Stimulated activated naive B cell treated with anti-CD40 and anti-IgM and Interleukin-4, amounts not matched to agents 10 μg/mL and 1 μg/mL and 100 μg/mL, for 72 hours (primary cell): ENCODE results near the gene TBX15.
"Not testable (repeated sequence)": the region's sequence is repeated elsewhere in the genome, so short reads cannot be mapped to it uniquely, and the experiment has no call there.

Source experiments
- ATAC-seq, 2 donors: fragments of 150-1000 bp; cut with Tn5 transposase; replicated peaks; 2 replicates each; pipeline ENCODE4 v1.10.0; 2021; ENCODE audit warnings: moderate library complexity in 1 of 2
- DNase-seq: peaks from one replicate; pipeline ENCODE4 v3.0.0; 2021
- H3K27ac Mint-ChIP-seq: one replicate; pipeline ENCODE4 v1.8.0; 2022; ENCODE audit warnings: mild to moderate bottlenecking, mixed read lengths
- H3K27me3 Mint-ChIP-seq, 2 donors: one replicate each; pipeline ENCODE4 v1.8.0; 2022; ENCODE audit warnings: mixed read lengths in 2 of 2
- H3K36me3 Mint-ChIP-seq, 2 donors: one replicate each; pipeline ENCODE4 v1.8.0; 2022; ENCODE audit warnings: mixed read lengths in 2 of 2, mild to moderate bottlenecking in 1 of 2
- H3K4me1 Mint-ChIP-seq, 2 donors: one replicate each; pipeline ENCODE4 v1.8.0; 2022; ENCODE audit warnings: mixed read lengths in 2 of 2, mild to moderate bottlenecking in 1 of 2
- H3K4me3 Mint-ChIP-seq, 2 donors: one replicate each; pipeline ENCODE4 v1.8.0; 2022; ENCODE audit warnings: mild to moderate bottlenecking in 2 of 2, mixed read lengths in 2 of 2, moderate library complexity in 1 of 2
- H3K9me3 Mint-ChIP-seq, 2 donors: one replicate each; pipeline ENCODE4 v1.8.0; 2022; ENCODE audit warnings: mixed read lengths in 2 of 2, mild to moderate bottlenecking in 1 of 2

The TBX15 gene

DNA sequence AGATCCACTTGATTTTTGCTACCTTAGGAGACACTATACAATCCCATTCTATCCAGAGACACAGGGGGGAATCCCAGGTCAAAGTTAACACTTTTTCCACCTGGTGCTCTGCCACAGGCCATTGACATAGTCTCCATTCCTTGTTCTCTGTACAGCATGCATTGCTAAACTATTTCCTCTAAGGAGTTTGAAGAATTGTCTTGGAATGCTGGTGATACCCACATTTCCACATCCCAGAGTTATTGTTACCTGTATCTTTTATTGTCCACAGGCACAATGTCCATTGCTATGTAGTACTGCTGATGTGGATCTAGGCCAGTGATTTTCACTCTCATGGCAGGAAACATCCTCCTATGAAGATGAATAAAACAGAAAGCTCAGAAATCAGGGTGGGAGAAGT, 61.9 kb downstream of the TBX15 start:
- H3K4me1 Mint-ChIP-seq = no peaks in the 10 kb centered on the region
- ATAC-seq (no peak), DNase-seq (no peak)
- peaks cover 0 to 7% of the 10 kb centered on the region in 2 donors for H3K27me3 Mint-ChIP-seq
- no peak overlapping the region for H3K4me3 Mint-ChIP-seq
- peaks cover 0 to 4% of the 10 kb centered on the region in 2 donors for H3K9me3 Mint-ChIP-seq
- no peak overlapping the region for H3K27ac Mint-ChIP-seq
- no peaks in the 10 kb centered on the region for H3K36me3 Mint-ChIP-seq

GRCh38 chr1:118925651-118926050, 62.5 kb downstream of the TBX15 start:
- no peak overlapping the region for H3K27ac Mint-ChIP-seq
- H3K9me3 Mint-ChIP-seq = peaks cover 0 to 4% of the 10 kb centered on the region in 2 donors
- no peak overlapping the region for H3K4me3 Mint-ChIP-seq
- DNase-seq (no peak), ATAC-seq (no peak)
- H3K27me3 Mint-ChIP-seq = peaks cover 0 to 7% of the 10 kb centered on the region in 2 donors
- H3K36me3 Mint-ChIP-seq = no peaks in the 10 kb centered on the region
- H3K4me1 Mint-ChIP-seq = no peaks in the 10 kb centered on the region

DNA sequence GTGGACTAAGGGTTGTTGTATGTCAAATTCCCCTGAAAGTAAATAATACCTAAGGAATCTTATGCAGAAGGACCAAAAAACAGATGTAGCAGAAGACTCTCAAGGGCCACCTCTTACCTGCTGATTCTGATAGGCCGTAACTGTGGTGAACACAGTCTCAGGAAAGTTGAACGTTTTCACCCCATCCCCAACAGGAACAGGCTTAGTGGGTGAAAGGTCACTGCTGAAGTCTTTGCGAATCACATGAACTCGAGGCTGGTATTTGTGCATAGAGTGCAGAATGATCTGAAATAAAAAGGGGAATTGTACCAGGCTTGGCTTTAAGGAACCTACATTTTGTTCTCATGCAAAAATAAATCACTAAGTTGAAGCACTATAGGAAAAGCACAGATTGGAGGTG, 64.8 kb downstream of the TBX15 start:
- DNase-seq = no peak
- Mint-ChIP-seq H3K36me3 (no peaks in the 10 kb centered on the region), H3K27me3 (peaks cover 0 to 4% of the 10 kb centered on the region in 2 donors), H3K27ac (no peak overlapping the region), H3K4me1 (peaks cover 0 to 6% of the 10 kb centered on the region in 2 donors), H3K9me3 (no peaks in the 10 kb centered on the region), H3K4me3 (no peak overlapping the region)
- ATAC-seq = no peak

- peaks cover 0 to 13% of the 10 kb centered on the region in 2 donors for H3K4me1 Mint-ChIP-seq
- DNase-seq = no peak
- no peaks in the 10 kb centered on the region for H3K9me3 Mint-ChIP-seq
Measured at GRCh38 chr1:118921994-118922393, 66.1 kb downstream of the TBX15 start.

GRCh38 chr1:118920124-118920717, 67.9 kb downstream of the TBX15 start:
- DNase-seq = no peak
- peaks cover 4 to 5% of the 10 kb centered on the region in 2 donors for H3K27me3 Mint-ChIP-seq
- ATAC-seq = no peak
- no peak overlapping the region for H3K4me3 Mint-ChIP-seq
- H3K4me1 Mint-ChIP-seq = peaks cover 0 to 13% of the 10 kb centered on the region in 2 donors
- no peaks in the 10 kb centered on the region for H3K36me3 Mint-ChIP-seq
- no peak overlapping the region for H3K27ac Mint-ChIP-seq
- H3K9me3 Mint-ChIP-seq = no peaks in the 10 kb centered on the region

More at GRCh38 chr1:118921994-118922393, 66.1 kb downstream of the TBX15 start:
- no peaks in the 10 kb centered on the region for H3K36me3 Mint-ChIP-seq
- H3K27me3 Mint-ChIP-seq = peaks cover 4 to 5% of the 10 kb centered on the region in 2 donors
- H3K4me3 Mint-ChIP-seq = no peak overlapping the region
- ATAC-seq = no peak
- no peak overlapping the region for H3K27ac Mint-ChIP-seq

DNA sequence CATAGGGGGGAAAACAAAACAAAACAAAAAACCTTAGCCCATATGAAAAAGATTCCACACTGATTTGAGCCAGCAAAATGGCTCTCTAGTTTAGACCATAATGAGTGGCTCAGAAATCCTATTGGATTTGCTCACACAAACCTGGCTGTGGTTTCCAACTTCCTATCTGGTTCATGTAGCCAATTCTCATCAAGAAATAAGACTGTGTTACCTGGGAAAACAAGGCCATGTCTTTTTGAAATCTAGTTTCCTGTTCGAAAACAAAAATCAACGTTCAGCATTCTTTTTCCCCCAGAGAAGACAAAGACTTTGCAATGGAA, 69.2 kb downstream of the TBX15 start:
- no peaks in the 10 kb centered on the region for H3K36me3 Mint-ChIP-seq
- peaks cover 4 to 5% of the 10 kb centered on the region in 2 donors for H3K27me3 Mint-ChIP-seq
- no peak overlapping the region for H3K4me3 Mint-ChIP-seq
- no peaks in the 10 kb centered on the region for H3K9me3 Mint-ChIP-seq
- H3K4me1 Mint-ChIP-seq = peaks cover 0 to 13% of the 10 kb centered on the region in 2 donors
- no peak for DNase-seq
- H3K27ac Mint-ChIP-seq = no peak overlapping the region
- no peak for ATAC-seq

DNA sequence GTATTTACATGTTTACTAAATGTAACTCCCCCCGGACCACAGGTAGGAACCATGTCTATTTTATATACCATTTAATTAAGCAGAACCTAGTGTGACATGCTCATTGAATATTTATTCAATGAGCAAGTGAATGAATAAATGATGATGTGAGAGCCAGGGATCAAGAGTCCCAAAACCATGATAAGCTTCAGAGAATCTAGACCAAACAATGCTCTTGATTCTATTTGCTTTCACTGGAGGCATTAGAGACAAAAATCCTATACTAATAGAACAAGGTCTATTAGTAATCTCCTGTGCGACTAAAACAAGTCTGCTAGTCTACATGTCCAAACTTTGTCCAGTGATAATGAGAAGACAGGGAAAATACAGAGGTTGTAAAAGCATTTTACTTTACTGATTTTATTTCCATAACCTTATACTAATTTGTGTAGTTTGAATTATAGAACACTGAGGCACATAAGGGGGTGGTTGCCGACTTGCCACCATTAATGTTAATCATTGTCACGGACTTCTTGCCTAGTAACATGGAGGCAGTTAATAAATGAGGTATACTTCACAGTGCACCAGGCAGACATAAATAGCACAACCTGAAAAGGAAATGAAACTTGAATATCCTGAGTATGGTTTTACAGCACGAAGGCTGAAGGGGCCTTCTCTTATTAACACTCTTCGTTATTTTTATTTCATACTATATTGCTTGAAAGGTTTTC, 69.8 kb downstream of the TBX15 start:
- Mint-ChIP-seq H3K27ac (no peak overlapping the region), H3K4me1 (peaks cover 0 to 13% of the 10 kb centered on the region in 2 donors), H3K36me3 (no peaks in the 10 kb centered on the region), H3K4me3 (no peak overlapping the region), H3K27me3 (peaks cover 4 to 5% of the 10 kb centered on the region in 2 donors), H3K9me3 (no peaks in the 10 kb centered on the region)
- ATAC-seq = peak; percentile 54 to 61
- DNase-seq = no peak

DNA sequence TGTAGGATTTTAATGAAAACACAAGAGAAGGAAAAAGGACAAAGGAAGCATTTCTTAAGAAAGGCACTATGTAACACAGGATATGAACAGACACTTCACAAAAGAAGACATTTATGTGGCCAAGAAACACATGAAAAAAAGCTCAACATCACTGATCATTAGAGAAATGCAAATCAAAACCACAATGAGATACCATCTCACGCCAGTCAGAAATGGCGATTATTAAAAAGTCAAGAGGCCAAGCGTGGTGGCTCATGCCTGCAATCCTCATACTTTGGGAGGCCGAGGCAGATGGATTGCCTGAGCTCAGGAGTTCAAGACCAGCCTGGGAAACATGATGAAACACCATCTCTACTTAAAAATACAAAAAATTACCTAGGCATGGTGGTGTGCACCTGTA, 71.8 kb downstream of the TBX15 start:
- H3K27ac Mint-ChIP-seq, H3K36me3 Mint-ChIP-seq, H3K9me3 Mint-ChIP-seq, H3K4me3 Mint-ChIP-seq, H3K27me3 Mint-ChIP-seq, ATAC-seq, DNase-seq: not testable (repeated sequence)
- peaks cover 0 to 13% of the 10 kb centered on the region in 2 donors for H3K4me1 Mint-ChIP-seq

- Mint-ChIP-seq H3K9me3 (no peaks in the 10 kb centered on the region), H3K4me1 (peaks cover 0 to 13% of the 10 kb centered on the region in 2 donors), H3K27ac (no peak overlapping the region), H3K27me3 (peaks cover 0 to 5% of the 10 kb centered on the region in 2 donors), H3K36me3 (no peaks in the 10 kb centered on the region), H3K4me3 (no peak overlapping the region)
- DNase-seq (no peak), ATAC-seq (peak in 1 of 2 donors; percentile 7)
Measured at GRCh38 chr1:118914379-118915161, 73.6 kb downstream of the TBX15 start.

DNA sequence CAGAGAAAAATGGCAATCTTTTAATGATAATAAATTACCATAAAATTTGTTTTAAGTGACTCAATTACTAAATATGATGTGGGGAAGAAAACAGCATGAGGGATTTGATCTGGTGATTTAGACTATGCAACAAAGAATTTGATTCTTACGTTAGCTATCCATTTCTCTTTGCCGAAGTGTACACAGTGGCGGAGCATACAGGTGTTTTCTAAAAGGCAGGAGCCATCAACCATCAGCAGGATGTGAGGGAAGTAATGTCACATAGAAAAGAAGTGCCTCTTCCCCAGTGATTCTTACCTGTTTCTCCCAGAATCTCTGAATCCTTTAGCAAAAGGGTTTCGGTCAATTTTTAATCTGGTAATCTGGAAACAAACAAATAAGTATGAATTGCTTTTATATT, 74.3 kb downstream of the TBX15 start:
- Mint-ChIP-seq H3K4me1 (peaks cover 0 to 11% of the 10 kb centered on the region in 2 donors), H3K9me3 (no peaks in the 10 kb centered on the region), H3K27ac (no peak overlapping the region), H3K36me3 (no peaks in the 10 kb centered on the region), H3K27me3 (peaks cover 0 to 5% of the 10 kb centered on the region in 2 donors), H3K4me3 (no peak overlapping the region)
- DNase-seq = no peak
- no peak for ATAC-seq

DNA sequence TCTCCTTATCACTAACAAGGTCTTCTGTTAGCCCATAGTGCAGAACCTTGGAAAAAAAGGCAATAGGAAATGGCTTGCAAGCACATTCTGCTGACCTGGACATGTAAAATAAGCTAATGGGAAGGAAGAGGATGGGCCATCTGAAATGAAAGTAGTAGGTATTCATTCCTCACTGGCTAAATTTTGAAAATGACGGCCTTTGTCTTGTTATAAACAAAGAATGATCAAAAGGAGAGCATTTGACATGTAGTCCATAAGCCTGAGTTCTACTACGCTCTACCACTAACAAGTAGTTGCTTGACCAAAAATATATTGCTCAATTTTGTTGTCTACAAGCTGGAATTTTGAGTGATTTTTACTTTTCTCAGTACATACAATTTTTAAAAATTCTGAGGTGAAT, 75.6 kb downstream of the TBX15 start:
- DNase-seq = no peak
- Mint-ChIP-seq H3K27ac (no peak overlapping the region), H3K27me3 (no peaks in the 10 kb centered on the region), H3K36me3 (no peaks in the 10 kb centered on the region), H3K4me3 (no peak overlapping the region), H3K9me3 (no peaks in the 10 kb centered on the region), H3K4me1 (peaks cover 0 to under 1% of the 10 kb centered on the region in 2 donors)
- ATAC-seq = no peak

DNA sequence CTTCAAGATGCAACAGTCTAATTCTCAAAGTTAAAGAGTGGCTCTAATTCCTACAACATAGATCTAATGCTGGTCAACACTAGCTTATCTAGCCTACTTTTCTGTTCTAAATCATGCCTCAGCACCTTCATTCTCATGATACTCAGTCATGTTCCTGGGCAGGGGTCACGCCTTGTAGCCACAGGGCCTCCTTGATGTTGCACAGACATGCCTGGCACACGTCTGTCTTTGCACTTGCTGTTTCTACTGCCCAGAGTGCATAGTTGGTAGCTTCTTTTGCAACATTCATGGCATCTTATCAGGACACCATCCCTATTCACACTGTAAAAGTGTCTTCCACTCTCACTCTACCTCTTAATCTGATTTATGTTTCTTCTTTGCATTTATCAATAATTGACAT, 76.6 kb downstream of the TBX15 start:
- no peak overlapping the region for H3K27ac Mint-ChIP-seq
- no peaks in the 10 kb centered on the region for H3K36me3 Mint-ChIP-seq
- ATAC-seq = no peak
- no peaks in the 10 kb centered on the region for H3K9me3 Mint-ChIP-seq
- H3K4me1 Mint-ChIP-seq = no peaks in the 10 kb centered on the region
- no peaks in the 10 kb centered on the region for H3K27me3 Mint-ChIP-seq
- no peak for DNase-seq
- H3K4me3 Mint-ChIP-seq = no peak overlapping the region

- DNase-seq (no peak), ATAC-seq (no peak)
- H3K27me3 Mint-ChIP-seq = no peaks in the 10 kb centered on the region
- H3K9me3 Mint-ChIP-seq = no peaks in the 10 kb centered on the region
- no peaks in the 10 kb centered on the region for H3K36me3 Mint-ChIP-seq
- no peak overlapping the region for H3K4me3 Mint-ChIP-seq
- no peaks in the 10 kb centered on the region for H3K4me1 Mint-ChIP-seq
- no peak overlapping the region for H3K27ac Mint-ChIP-seq
Measured at GRCh38 chr1:118907466-118907865, 80.7 kb downstream of the TBX15 start.

- no peak for DNase-seq
- no peak overlapping the region for H3K4me3 Mint-ChIP-seq
- no peaks in the 10 kb centered on the region for H3K4me1 Mint-ChIP-seq
- ATAC-seq = no peak
- no peaks in the 10 kb centered on the region for H3K9me3 Mint-ChIP-seq
- no peaks in the 10 kb centered on the region for H3K27me3 Mint-ChIP-seq
- no peaks in the 10 kb centered on the region for H3K36me3 Mint-ChIP-seq
- H3K27ac Mint-ChIP-seq = no peak overlapping the region
Measured at GRCh38 chr1:118905671-118906070, 82.5 kb downstream of the TBX15 start.

DNA sequence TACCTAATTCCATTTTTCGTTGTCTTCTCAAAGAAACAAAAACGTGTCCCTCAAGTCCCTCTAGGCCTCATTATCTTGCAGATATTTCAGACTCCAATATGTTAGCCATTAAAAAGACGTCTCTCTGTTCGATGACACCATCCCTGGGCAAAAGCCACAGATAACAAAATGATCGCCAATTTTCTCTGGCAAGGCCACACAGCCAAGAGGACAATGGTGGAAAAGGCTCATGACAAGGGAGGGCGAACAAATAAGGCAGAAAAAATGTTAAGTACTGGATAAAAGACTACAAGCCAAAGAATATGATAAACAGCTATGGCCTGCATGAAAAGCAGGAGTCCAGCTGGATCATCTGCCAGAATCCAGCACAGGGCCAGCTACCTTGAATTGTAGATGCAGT, 82.9 kb downstream of the TBX15 start:
- Mint-ChIP-seq H3K36me3 (no peaks in the 10 kb centered on the region), H3K27ac (no peak overlapping the region), H3K4me3 (no peak overlapping the region), H3K4me1 (no peaks in the 10 kb centered on the region), H3K9me3 (no peaks in the 10 kb centered on the region), H3K27me3 (no peaks in the 10 kb centered on the region)
- no peak for ATAC-seq
- DNase-seq = no peak
